SK-N-SH (cell line): Measurements from ENCODE around the gene CAPRIN2. TPM values are rescaled to one million over a fixed set of nuclear protein-coding genes. Genes with fewer than 3 reads are reported as not detected.

Source experiments
- CTCF ChIA-PET: fragments of 300-600, 350-600 bp; formaldehyde crosslinking; extraction: SDS; loops from one replicate; lab custom pipeline; 2021; lab: Yijun Ruan, JAX
- POLR2A ChIA-PET: fragments of 350-600 bp; sonication (Branson Sonifier 250); formaldehyde crosslinking; extraction: SDS; loops from one replicate; lab custom pipeline; 2020; ENCODE audit warnings: antibody characterized with exemption, inconsistent platforms; lab: Yijun Ruan, JAX
- DNase-seq: peaks from one replicate; pipeline ENCODE4 v3.0.0; 2012
- H2AFZ ChIP-seq: fragments of 200-600 bp; sonication (generic); 2 replicates; pipeline ENCODE4 v1.8.1; 2016; ENCODE audit warnings: antibody characterized with exemption, mild to moderate bottlenecking, low read depth
- H3F3A ChIP-seq: fragments of 200-600 bp; sonication (generic); replicated peaks from 2 replicates; pipeline ENCODE3; 2016; ENCODE audit warnings: antibody characterized with exemption, mild to moderate bottlenecking; ENCODE audit not compliant: insufficient read depth
- H3K27ac ChIP-seq, 2 experiments: fragments of 200-500 bp in 1 of 2; fragments of 200-600 bp in 1 of 2; sonication (Bioruptor generic) in 1 of 2; sonication (generic), shearing (Covaris generic) in 1 of 2; 2 replicates each; pipeline versions ENCODE4 v1.5.1 to v1.6.1; 2014 to 2016; ENCODE audit warnings: low read depth in 2 of 2, inconsistent platforms in 1 of 2, low read length in 1 of 2, mild to moderate bottlenecking in 1 of 2, mixed read lengths in 1 of 2
- H3K27me3 ChIP-seq: fragments of 200-600 bp; sonication (generic), shearing (Covaris generic); 2 replicates; pipeline ENCODE4 v1.6.1; 2016; ENCODE audit warnings: mixed run types; ENCODE audit not compliant: insufficient read depth
- H3K36me3 ChIP-seq, 2 experiments: fragments of 200-500 bp in 1 of 2; fragments of 200-600 bp in 1 of 2; sonication (Bioruptor generic) in 1 of 2; sonication (generic) in 1 of 2; replicated peaks in 1 of 2; 2 replicates each; pipeline versions ENCODE3 to v1.5.1; 2014 to 2016; ENCODE audit warnings: low read length in 1 of 2, mild to moderate bottlenecking in 1 of 2; ENCODE audit not compliant: insufficient read depth in 2 of 2, control insufficient read depth in 1 of 2
- H3K4me1 ChIP-seq, 2 experiments: fragments of 200-500 bp in 1 of 2; fragments of 200-600 bp in 1 of 2; sonication (Bioruptor generic) in 1 of 2; sonication (generic), shearing (Covaris generic) in 1 of 2; 2 replicates each; pipeline versions ENCODE4 v1.5.1 to v1.6.1; 2014 to 2016; ENCODE audit warnings: low read depth in 1 of 2, low read length in 1 of 2, mixed run types in 1 of 2; ENCODE audit not compliant: insufficient read depth in 2 of 2, control insufficient read depth in 1 of 2
- H3K4me2 ChIP-seq: fragments of 200-600 bp; sonication (generic), shearing (Covaris generic); 2 replicates; pipeline ENCODE4 v1.6.1; 2017; ENCODE audit warnings: mixed run types
- H3K4me3 ChIP-seq, 2 experiments: fragments of 200-500 bp in 1 of 2; fragments of 200-600 bp in 1 of 2; sonication (Bioruptor generic) in 1 of 2; sonication (generic), shearing (Covaris generic) in 1 of 2; 2 replicates each; pipeline versions ENCODE4 v1.5.1 to v1.8.1; 2014 to 2016; ENCODE audit warnings: low read depth in 2 of 2, inconsistent platforms in 1 of 2, low read length in 1 of 2, mild to moderate bottlenecking in 1 of 2, mixed read lengths in 1 of 2, moderate library complexity in 1 of 2
- H3K79me2 ChIP-seq: fragments of 200-600 bp; sonication (generic); 2 replicates; pipeline ENCODE4 v1.8.1; 2017; ENCODE audit warnings: mild to moderate bottlenecking; ENCODE audit not compliant: insufficient read depth
- H3K9ac ChIP-seq: fragments of 200-600 bp; sonication (generic); 2 replicates; pipeline ENCODE4 v1.6.1; 2017; ENCODE audit warnings: mixed run types
- H3K9me2 ChIP-seq: fragments of 200-600 bp; sonication (generic); 2 replicates; pipeline ENCODE4 v1.6.1; 2017; ENCODE audit warnings: mixed run types
- H3K9me3 ChIP-seq: fragments of 200-600 bp; sonication (generic); 2 replicates; pipeline ENCODE4 v1.6.1; 2017; ENCODE audit warnings: mixed run types, mild to moderate bottlenecking, moderate library complexity
- H4K20me1 ChIP-seq: fragments of 200-600 bp; sonication (generic); 2 replicates; pipeline ENCODE4 v1.6.1; 2017; ENCODE audit warnings: mild to moderate bottlenecking, mixed run types; ENCODE audit not compliant: insufficient read depth
- EP300 ChIP-seq, 2 experiments: IDR thresholded peaks; 2 replicates each; pipeline versions ENCODE4 v1.4.0 to v1.6.1; 2012; ENCODE audit warnings: borderline replicate concordance in 1 of 2, low read depth in 1 of 2, low read length in 1 of 2
- FOSL2 ChIP-seq: IDR thresholded peaks from 2 replicates; pipeline ENCODE4 v1.4.0; 2012; ENCODE audit warnings: low read depth, mild to moderate bottlenecking, moderate library complexity, borderline replicate concordance
- FOXM1 ChIP-seq: IDR thresholded peaks from 2 replicates; pipeline ENCODE4 v1.4.0; 2012; ENCODE audit warnings: low read depth, mild to moderate bottlenecking
- GABPA ChIP-seq: IDR thresholded peaks from 2 replicates; pipeline ENCODE4 v1.4.0; 2012; ENCODE audit warnings: low read depth, mild to moderate bottlenecking
- GATA2 ChIP-seq: sonication (generic); formaldehyde crosslinking; IDR thresholded peaks from 2 replicates; pipeline ENCODE4 v1.5.0; 2020; ENCODE audit warnings: mild to moderate bottlenecking, missing genetic modification reagents
- IRF3 ChIP-seq: fragments of 150-350 bp; IDR thresholded peaks from 2 replicates; pipeline ENCODE4 v1.6.1; 2016; ENCODE audit warnings: mild to moderate bottlenecking, low read depth, low read length
- JUND ChIP-seq: IDR thresholded peaks from 2 replicates; pipeline ENCODE4 v1.4.0; 2012
- NFIC ChIP-seq: IDR thresholded peaks from 2 replicates; pipeline ENCODE4 v1.4.0; 2012; ENCODE audit warnings: borderline replicate concordance
- NRF1 ChIP-seq: IDR thresholded peaks from 2 replicates; pipeline ENCODE4 v1.6.1; 2012; ENCODE audit warnings: low read depth, mild to moderate bottlenecking, low read length
- PBX3 ChIP-seq: IDR thresholded peaks from 2 replicates; pipeline ENCODE4; 2012
- POLR2AphosphoS5 ChIP-seq: IDR thresholded peaks from 2 replicates; pipeline ENCODE4 v1.6.1; 2012; ENCODE audit warnings: low read depth, low read length
- RAD21 ChIP-seq: IDR thresholded peaks from 2 replicates; pipeline ENCODE4 v1.6.1; 2012; ENCODE audit warnings: mild to moderate bottlenecking, low read length
- RCOR1 ChIP-seq: fragments of 150-350 bp; IDR thresholded peaks from 2 replicates; pipeline ENCODE4 v1.6.1; 2017; ENCODE audit warnings: antibody characterized with exemption, low read length
- RFX5 ChIP-seq: IDR thresholded peaks from 2 replicates; pipeline ENCODE4 v1.6.1; 2012; ENCODE audit warnings: mild to moderate bottlenecking, improper control_type of control experiment, low read length
- RXRA ChIP-seq: IDR thresholded peaks from 2 replicates; pipeline ENCODE4 v1.4.0; 2012; ENCODE audit warnings: low read depth, mild to moderate bottlenecking, borderline replicate concordance
- SIN3A ChIP-seq: IDR thresholded peaks from 2 replicates; pipeline ENCODE4 v1.6.1; 2012; ENCODE audit warnings: low read depth, mild to moderate bottlenecking, low read length, moderate library complexity, borderline replicate concordance
- SMC3 ChIP-seq: IDR thresholded peaks from 2 replicates; pipeline ENCODE4 v1.6.1; 2012; ENCODE audit warnings: low read depth, low read length, improper control_type of control experiment
- TAF1 ChIP-seq: IDR thresholded peaks from 2 replicates; pipeline ENCODE4 v1.6.1; 2012; ENCODE audit warnings: low read depth, mild to moderate bottlenecking, low read length, moderate library complexity, borderline replicate concordance
- TCF12 ChIP-seq: IDR thresholded peaks from 2 replicates; pipeline ENCODE4 v1.4.0; 2012
- TEAD4 ChIP-seq: IDR thresholded peaks from 2 replicates; pipeline ENCODE4 v1.4.0; 2012; ENCODE audit warnings: mild to moderate bottlenecking, borderline replicate concordance; ENCODE audit not compliant: insufficient read depth
- USF1 ChIP-seq: IDR thresholded peaks from 2 replicates; pipeline ENCODE4 v1.4.0; 2012; ENCODE audit warnings: low read depth, borderline replicate concordance
- USF2 ChIP-seq: fragments of 150-350 bp; IDR thresholded peaks from 2 replicates; pipeline ENCODE4 v1.6.1; 2017; ENCODE audit warnings: antibody characterized with exemption, low read length, low read depth, borderline replicate concordance
- ZBTB33 ChIP-seq: IDR thresholded peaks from 2 replicates; pipeline ENCODE4 v1.4.0; 2012; ENCODE audit warnings: low read depth, borderline replicate concordance
- WGBS: methylation state at CpG from one replicate; pipeline ENCODE4 v1.1.6; 2017; ENCODE audit warnings: low lambda C conversion rate; 5-methylcytosine and 5-hydroxymethylcytosine counted together
- polyA plus RNA-seq, 3 experiments: library from polyadenylated mRNA; depleted of rRNA; stranded (reverse); fragments of >200 nt; gene quantifications; 2 replicates each; pipeline ENCODE4 v1.2.3, GENCODE V29; 2012

Gene CAPRIN2
- polyA plus RNA-seq, 1 of the 3 experiments (the other 2 are of a cell fraction), result 21.4 TPM

- Histone ChIP-seq H3K36me3 (peaks cover 61% of the 10 kb centered on the region in 2 experiments), H3F3A (peaks cover 13% of the 10 kb centered on the region), H3K4me3 (no peak overlapping the region), H3K4me1 (peaks cover 0 to 15% of the 10 kb centered on the region in 2 experiments; a peak in 2 of 4 replicates), H3K9ac (no peak overlapping the region), H3K79me2 (peaks cover 61% of the 10 kb centered on the region), H3K27ac (peak overlapping the region; percentile 58 to 72; a peak in 3 of 4 replicates), H4K20me1 (no peaks in the 10 kb centered on the region), H3K9me3 (no peaks in the 10 kb centered on the region), H3K27me3 (no peaks in the 10 kb centered on the region), H2AFZ (no peak overlapping the region), H3K9me2 (no peaks in the 10 kb centered on the region), H3K4me2 (peak overlapping the region; percentile 7; the same call in 1 of the 2 replicates)
- WGBS, result 11% methylated on average over 1 of the region's 1 CpG
- CTCF ChIA-PET, result interaction anchor here (1.0 to 1.7 kb wide), 5 partner anchors 10 to 118 kb away, joined by 3 to 6 read pairs (median 4); partner anchors contain the start of gene IPO8
- POLR2A ChIA-PET, result no interaction called here
- TF ChIP-seq RAD21, result no peak
- TF ChIP-seq SIN3A, result 0 out of 2 replicates have a peak, but pooled peaks have one; percentile 33
- no peak for TF ChIP-seq TAF1
- no peak for TF ChIP-seq ZBTB33
- TF ChIP-seq GATA2, result no peak
- TF ChIP-seq SMC3, result no peak
- peak; percentile 90 for TF ChIP-seq PBX3
- TF ChIP-seq TEAD4, result peak; percentile 28; the same call in 1 of the 2 replicates
- TF ChIP-seq POLR2AphosphoS5, result peak; percentile 64; the same call in 1 of the 2 replicates
- TF ChIP-seq NFIC, result peak; percentile 32; the same call in 1 of the 2 replicates
- TF ChIP-seq NRF1, result no peak
- peak in 1 of 2 experiments; percentile 45; a peak in 1 of 4 replicates for TF ChIP-seq EP300 (IDR thresholded peaks at IDR 0.05; ENCODE audit: borderline replicate concordance in 1 of 2, low read depth in 1 of 2, low read length in 1 of 2)
- TF ChIP-seq TCF12, result peak; percentile 85
- TF ChIP-seq RFX5, result no peak
- TF ChIP-seq USF1, result no peak
- TF ChIP-seq GABPA, result peak; percentile 30; the same call in 1 of the 2 replicates
- TF ChIP-seq JUND, result peak; percentile 98
- TF ChIP-seq RCOR1, result no peak
- TF ChIP-seq RXRA, result peak; percentile 51; the same call in 1 of the 2 replicates
- TF ChIP-seq USF2, result no peak
- TF ChIP-seq FOSL2, result peak; percentile 99
- no peak for TF ChIP-seq IRF3
- TF ChIP-seq FOXM1, result no peak
- DNase-seq, result no peak
Measured at GRCh38 chr12:30725739-30726138, 29.0 kb downstream of the CAPRIN2 start.
